Panc1 (cell line): ENCODE data around the gene CDK18. TPM values are rescaled to one million over a fixed set of nuclear protein-coding genes. Genes with fewer than 3 reads are reported as not detected.

ENCODE experiments used
- ATAC-seq: fragments of 200-7000 bp; cut with Tn5 transposase; 2 replicates; pipeline ENCODE4 v1.9.1; 2020; ENCODE audit warnings: mild to moderate bottlenecking, moderate library complexity
- BruUV-seq: library from RNA; stranded (reverse); fragments of 400-500 nt; replicated peaks from 2 replicates; lab custom pipeline; 2021; lab: Mats Ljungman, UMichigan
- CTCF ChIA-PET: fragments of 300-600 bp; sonication (Branson Sonifier 250); formaldehyde crosslinking; loops from one replicate; lab custom pipeline; 2022; ENCODE audit warnings: antibody characterized with exemption; lab: Charles Lee
- POLR2A ChIA-PET: fragments of 300-600 bp; sonication (Branson Sonifier 250); formaldehyde crosslinking; loops from one replicate; lab custom pipeline; 2022; ENCODE audit warnings: antibody characterized with exemption; lab: Charles Lee
- DNase-seq: peaks from one replicate; pipeline ENCODE4 v3.0.0-alpha.2; 2010; ENCODE audit warnings: low read depth, low spot score
- H3K27ac ChIP-seq: 2 replicates; pipeline ENCODE4 v1.5.1; 2011; ENCODE audit warnings: mild to moderate bottlenecking, low read length, inconsistent platforms
- H3K27me3 ChIP-seq: fragments of 200-500 bp; sonication (Bioruptor generic); 2 replicates; pipeline ENCODE4 v1.6.0; 2014; ENCODE audit warnings: low read length, inconsistent platforms; ENCODE audit not compliant: control insufficient read depth, insufficient read depth
- H3K36me3 ChIP-seq: fragments of 200-500 bp; sonication (Bioruptor generic); 2 replicates; pipeline ENCODE4 v1.5.1; 2014; ENCODE audit warnings: inconsistent platforms, mild to moderate bottlenecking, low read length, moderate library complexity; ENCODE audit not compliant: control insufficient read depth, insufficient read depth
- H3K4me1 ChIP-seq: 2 replicates; pipeline ENCODE4 v1.5.1; 2011; ENCODE audit warnings: inconsistent platforms, mild to moderate bottlenecking, low read length, moderate library complexity; ENCODE audit not compliant: control insufficient read depth, insufficient read depth
- H3K4me3 ChIP-seq, 2 experiments: 2 replicates each; pipeline ENCODE4 v1.5.1; 2011 to 2012; ENCODE audit warnings: low read depth in 2 of 2, low read length in 2 of 2, mild to moderate bottlenecking in 2 of 2, inconsistent platforms in 1 of 2, moderate library complexity in 1 of 2
- H3K9me3 ChIP-seq: fragments of 200-500 bp; sonication (Bioruptor generic); 2 replicates; pipeline ENCODE4 v1.5.1; 2014; ENCODE audit warnings: low read depth, mild to moderate bottlenecking, inconsistent platforms, low read length, moderate library complexity; ENCODE audit not compliant: control insufficient read depth, insufficient read depth
- CTCF ChIP-seq: fragments of 450-650 bp; IDR thresholded peaks from 2 replicates; pipeline ENCODE4 v1.5.1; 2017; ENCODE audit warnings: mild to moderate bottlenecking
- POLR2AphosphoS5 ChIP-seq: IDR thresholded peaks from 2 replicates; pipeline ENCODE4 v1.6.1; 2012; ENCODE audit warnings: mild to moderate bottlenecking, low read depth, low read length, moderate library complexity
- SIN3A ChIP-seq: IDR thresholded peaks from 2 replicates; pipeline ENCODE4 v1.6.1; 2012; ENCODE audit warnings: low read depth, mild to moderate bottlenecking, low read length, moderate library complexity, borderline replicate concordance; ENCODE audit not compliant: insufficient read depth
- TCF7L2 ChIP-seq: IDR thresholded peaks from 2 replicates; pipeline ENCODE4 v1.6.1; 2011; ENCODE audit warnings: mild to moderate bottlenecking, low read depth, low read length, inconsistent platforms
- in situ Hi-C: cut with HindIII; loops from 2 replicates; pipeline ENCODE4 v1.10.0; 2016; ENCODE audit warnings: low sequenced_read_pairs, low pct_unique_long_range_greater_than_20kb
- intact Hi-C: fragments of 100-400 bp; cut with micrococcal nuclease; formaldehyde crosslinking; loops from one replicate; pipeline ENCODE4 v1.10.0; 2022; ENCODE audit not compliant: unreplicated experiment
- total RNA-seq: library from RNA; stranded (reverse); gene quantifications from one replicate; pipeline ENCODE4 v1.2.1, GENCODE V29; 2021; ENCODE audit not compliant: unreplicated experiment
- TF ChIP-seq, protein P1 (sequence below), 2 experiments: IDR thresholded peaks; 2 replicates each; pipeline ENCODE4 v1.6.1; 2011 to 2012; ENCODE audit warnings: low read depth in 2 of 2, control low read depth in 1 of 2, low read length in 1 of 2, mild to moderate bottlenecking in 1 of 2, moderate library complexity in 1 of 2; ENCODE audit not compliant: insufficient read depth in 1 of 2

Gene CDK18
- total RNA-seq, 1 experiment from 2014 or later = 7.0 TPM

DNA sequence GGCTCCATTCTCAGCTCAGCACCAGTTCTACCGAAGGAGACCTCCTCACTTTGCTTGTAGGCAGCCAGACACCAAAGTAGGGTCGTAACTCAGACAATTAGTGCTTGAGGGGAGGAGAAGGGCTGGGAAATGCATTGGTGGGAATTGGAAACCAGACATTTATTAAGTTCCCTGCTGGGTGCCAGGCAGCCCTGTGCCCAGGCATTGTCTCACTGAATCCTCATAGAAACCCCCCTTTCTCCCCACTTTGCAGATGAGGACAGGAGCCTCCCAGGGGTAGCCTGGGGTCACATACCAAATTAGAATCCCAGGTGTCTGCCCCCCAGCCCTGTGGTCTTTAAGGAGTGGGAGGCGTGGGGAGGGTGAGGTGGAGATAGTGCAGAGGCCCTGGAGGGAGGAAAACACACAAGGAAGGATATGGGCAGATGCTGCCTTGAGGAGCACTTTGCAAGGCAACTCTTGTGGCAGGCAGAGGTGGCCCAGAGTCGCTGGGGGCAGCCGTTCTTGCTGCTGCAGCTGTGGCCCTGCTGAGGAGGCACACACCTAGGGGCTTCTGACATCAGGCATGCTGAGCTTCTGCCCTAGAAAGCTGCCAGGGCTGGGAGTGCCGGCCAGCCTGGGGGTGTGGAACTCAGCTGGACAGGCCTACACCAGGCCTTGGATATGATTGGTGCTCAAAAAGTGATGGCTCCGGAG lies 29.4 kb downstream of the CDK18 start:
- no peaks in the 10 kb centered on the region for H3K27me3 ChIP-seq
- H3K9me3 ChIP-seq = no peaks in the 10 kb centered on the region
- no peak overlapping the region for H3K27ac ChIP-seq
- CTCF ChIA-PET = no interaction called here
- H3K4me3 ChIP-seq = no peak overlapping the region
- BruUV-seq = no TSS peak
- ATAC-seq (no peak), DNase-seq (no peak)
- in situ Hi-C loops = no loop called here
- POLR2A ChIA-PET = no interaction called here
- H3K36me3 ChIP-seq = no peaks in the 10 kb centered on the region
- no peak for TF ChIP-seq POLR2AphosphoS5
- no peak for TF ChIP-seq TCF7L2
- TF ChIP-seq, protein P1, sequence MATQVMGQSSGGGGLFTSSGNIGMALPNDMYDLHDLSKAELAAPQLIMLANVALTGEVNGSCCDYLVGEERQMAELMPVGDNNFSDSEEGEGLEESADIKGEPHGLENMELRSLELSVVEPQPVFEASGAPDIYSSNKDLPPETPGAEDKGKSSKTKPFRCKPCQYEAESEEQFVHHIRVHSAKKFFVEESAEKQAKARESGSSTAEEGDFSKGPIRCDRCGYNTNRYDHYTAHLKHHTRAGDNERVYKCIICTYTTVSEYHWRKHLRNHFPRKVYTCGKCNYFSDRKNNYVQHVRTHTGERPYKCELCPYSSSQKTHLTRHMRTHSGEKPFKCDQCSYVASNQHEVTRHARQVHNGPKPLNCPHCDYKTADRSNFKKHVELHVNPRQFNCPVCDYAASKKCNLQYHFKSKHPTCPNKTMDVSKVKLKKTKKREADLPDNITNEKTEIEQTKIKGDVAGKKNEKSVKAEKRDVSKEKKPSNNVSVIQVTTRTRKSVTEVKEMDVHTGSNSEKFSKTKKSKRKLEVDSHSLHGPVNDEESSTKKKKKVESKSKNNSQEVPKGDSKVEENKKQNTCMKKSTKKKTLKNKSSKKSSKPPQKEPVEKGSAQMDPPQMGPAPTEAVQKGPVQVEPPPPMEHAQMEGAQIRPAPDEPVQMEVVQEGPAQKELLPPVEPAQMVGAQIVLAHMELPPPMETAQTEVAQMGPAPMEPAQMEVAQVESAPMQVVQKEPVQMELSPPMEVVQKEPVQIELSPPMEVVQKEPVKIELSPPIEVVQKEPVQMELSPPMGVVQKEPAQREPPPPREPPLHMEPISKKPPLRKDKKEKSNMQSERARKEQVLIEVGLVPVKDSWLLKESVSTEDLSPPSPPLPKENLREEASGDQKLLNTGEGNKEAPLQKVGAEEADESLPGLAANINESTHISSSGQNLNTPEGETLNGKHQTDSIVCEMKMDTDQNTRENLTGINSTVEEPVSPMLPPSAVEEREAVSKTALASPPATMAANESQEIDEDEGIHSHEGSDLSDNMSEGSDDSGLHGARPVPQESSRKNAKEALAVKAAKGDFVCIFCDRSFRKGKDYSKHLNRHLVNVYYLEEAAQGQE (IDR thresholded peaks at IDR 0.05; ENCODE audit: insufficient read depth in 1 of 2, low read depth in 2 of 2, low read length in 1 of 2) = no peak
- TF ChIP-seq SIN3A = no peak
- no peak for TF ChIP-seq CTCF
- intact Hi-C loops = no loop called here
- H3K4me1 ChIP-seq = peaks cover 5% of the 10 kb centered on the region; the same call in 1 of the 2 replicates

- BruUV-seq = no TSS peak
- intact Hi-C loops (no loop called here), in situ Hi-C loops (no loop called here)
- CTCF ChIA-PET = no interaction called here
- no peak overlapping the region for H3K4me3 ChIP-seq
- no peaks in the 10 kb centered on the region for H3K27me3 ChIP-seq
- ATAC-seq (no peak), DNase-seq (no peak)
- POLR2A ChIA-PET = no interaction called here
- H3K9me3 ChIP-seq = no peaks in the 10 kb centered on the region
- H3K4me1 ChIP-seq = 0 out of 2 replicates have a peak, but pooled peaks cover under 1% of the 10 kb centered on the region
- no peaks in the 10 kb centered on the region for H3K36me3 ChIP-seq
- no peak overlapping the region for H3K27ac ChIP-seq
- TF ChIP-seq SIN3A (no peak), CTCF (no peak), TCF7L2 (no peak)
- TF ChIP-seq, protein P1 (IDR thresholded peaks at IDR 0.05; ENCODE audit: insufficient read depth in 1 of 2, low read depth in 2 of 2, low read length in 1 of 2) = no peak
Measured at GRCh38 chr1:205534444-205534985, 30.0 kb downstream of the CDK18 start.
